A673 (cell line): ENCODE measurements around the gene MAP2K5. TPM values are rescaled to one million over a fixed set of nuclear protein-coding genes. Genes with fewer than 3 reads are reported as not detected.

Experiments used
- BruUV-seq: library from RNA; stranded (reverse); fragments of 400-500 nt; replicated peaks from 2 replicates; lab custom pipeline; 2021; lab: Mats Ljungman, UMichigan
- CTCF ChIA-PET: fragments of 300-600 bp; sonication (Branson Sonifier 250); formaldehyde crosslinking; loops from one replicate; lab custom pipeline; 2022; ENCODE audit warnings: antibody characterized with exemption; lab: Charles Lee
- POLR2A ChIA-PET: fragments of 300-600 bp; sonication (Branson Sonifier 250); formaldehyde crosslinking; loops from one replicate; lab custom pipeline; 2022; ENCODE audit warnings: antibody characterized with exemption; ENCODE audit not compliant: low non-redundant PET; lab: Charles Lee
- DNase-seq: peaks from one replicate; pipeline ENCODE4 v3.0.0-alpha.2; 2015; ENCODE audit warnings: low spot score
- H3K27ac ChIP-seq: fragments of 200-600 bp; sonication (generic); 2 replicates; pipeline ENCODE4 v1.5.1; 2016; ENCODE audit warnings: mixed run types, low read depth, mild to moderate bottlenecking, mixed read lengths, antibody characterized with exemption, low read length; ENCODE audit not compliant: poor library complexity, severe bottlenecking
- H3K27me3 ChIP-seq: fragments of 200-600 bp; sonication (generic); replicated peaks from 2 replicates; pipeline ENCODE4 v1.6.1; 2017; ENCODE audit warnings: mixed run types, low read depth, mild to moderate bottlenecking, mixed read lengths, antibody characterized with exemption, low read length; ENCODE audit not compliant: insufficient read depth, poor library complexity
- H3K36me3 ChIP-seq: fragments of 200-600 bp; sonication (generic); 2 replicates; pipeline ENCODE4 v1.6.1; 2016; ENCODE audit warnings: mixed run types, mild to moderate bottlenecking, mixed read lengths, antibody characterized with exemption, low read length; ENCODE audit not compliant: insufficient read depth, poor library complexity, severe bottlenecking
- H3K4me1 ChIP-seq: fragments of 200-600 bp; sonication (generic); 2 replicates; pipeline ENCODE4 v1.6.1; 2017; ENCODE audit warnings: mixed run types, mild to moderate bottlenecking, mixed read lengths, antibody characterized with exemption, low read length; ENCODE audit not compliant: insufficient read depth, poor library complexity, severe bottlenecking
- H3K4me3 ChIP-seq: fragments of 200-600 bp; sonication (generic); 2 replicates; pipeline ENCODE4 v1.5.1; 2016; ENCODE audit warnings: low read depth, mixed run types, mild to moderate bottlenecking, mixed read lengths, low read length; ENCODE audit not compliant: poor library complexity, severe bottlenecking
- H3K9me3 ChIP-seq: fragments of 200-600 bp; sonication (generic); 2 replicates; pipeline ENCODE4 v1.6.1; 2016; ENCODE audit warnings: mixed run types, low read depth, mild to moderate bottlenecking, mixed read lengths, antibody characterized with exemption, low read length; ENCODE audit not compliant: poor library complexity, severe bottlenecking
- EZH2 ChIP-seq: fragments of 200-600 bp; sonication (generic); IDR thresholded peaks from 2 replicates; pipeline ENCODE4 v1.6.1; 2017; ENCODE audit warnings: borderline replicate concordance, low read depth, mild to moderate bottlenecking, mixed read lengths, antibody characterized with exemption, low read length; ENCODE audit not compliant: poor library complexity, severe bottlenecking
- intact Hi-C: fragments of 100-400 bp; cut with micrococcal nuclease; formaldehyde crosslinking; loops from one replicate; pipeline ENCODE4 v1.10.0; 2022; ENCODE audit not compliant: unreplicated experiment
- total RNA-seq: library from RNA; stranded (reverse); gene quantifications from 2 replicates; pipeline ENCODE4 v1.2.3, GENCODE V29; 2021
- TF ChIP-seq, protein P1 (sequence below): fragments of 300-800, 200-600 bp; sonication (generic); conservative IDR thresholded peaks from 2 replicates; pipeline ENCODE4 v1.5.1; 2017; ENCODE audit warnings: low read depth, mild to moderate bottlenecking, antibody characterized with exemption, low read length, moderate library complexity, mixed read lengths

MAP2K5 gene
- total RNA-seq, 1 experiment from 2014 or later, result 62.8 TPM

DNA sequence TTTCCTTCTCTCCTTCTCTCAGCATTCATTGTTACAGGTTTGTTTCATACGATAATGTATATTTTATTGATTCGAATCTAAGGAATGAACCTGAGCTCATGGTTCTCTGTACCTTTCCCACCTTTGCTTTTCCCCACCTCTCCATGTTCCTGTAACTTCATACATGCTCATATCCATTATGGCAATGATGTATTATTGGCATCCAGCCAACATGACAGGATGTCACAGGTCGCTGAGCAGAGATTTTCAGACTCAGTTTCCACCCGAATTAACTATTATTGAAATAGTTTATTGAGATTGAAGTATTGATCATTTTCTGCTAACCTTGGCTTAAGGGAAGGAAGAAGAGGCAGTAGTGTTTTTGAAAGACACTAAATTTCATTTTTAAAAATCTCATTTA, 64.8 kb downstream of the MAP2K5 start:
- no peak for TF ChIP-seq EZH2
- TF ChIP-seq, protein P1, sequence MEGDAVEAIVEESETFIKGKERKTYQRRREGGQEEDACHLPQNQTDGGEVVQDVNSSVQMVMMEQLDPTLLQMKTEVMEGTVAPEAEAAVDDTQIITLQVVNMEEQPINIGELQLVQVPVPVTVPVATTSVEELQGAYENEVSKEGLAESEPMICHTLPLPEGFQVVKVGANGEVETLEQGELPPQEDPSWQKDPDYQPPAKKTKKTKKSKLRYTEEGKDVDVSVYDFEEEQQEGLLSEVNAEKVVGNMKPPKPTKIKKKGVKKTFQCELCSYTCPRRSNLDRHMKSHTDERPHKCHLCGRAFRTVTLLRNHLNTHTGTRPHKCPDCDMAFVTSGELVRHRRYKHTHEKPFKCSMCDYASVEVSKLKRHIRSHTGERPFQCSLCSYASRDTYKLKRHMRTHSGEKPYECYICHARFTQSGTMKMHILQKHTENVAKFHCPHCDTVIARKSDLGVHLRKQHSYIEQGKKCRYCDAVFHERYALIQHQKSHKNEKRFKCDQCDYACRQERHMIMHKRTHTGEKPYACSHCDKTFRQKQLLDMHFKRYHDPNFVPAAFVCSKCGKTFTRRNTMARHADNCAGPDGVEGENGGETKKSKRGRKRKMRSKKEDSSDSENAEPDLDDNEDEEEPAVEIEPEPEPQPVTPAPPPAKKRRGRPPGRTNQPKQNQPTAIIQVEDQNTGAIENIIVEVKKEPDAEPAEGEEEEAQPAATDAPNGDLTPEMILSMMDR, result no peak
- ChIA-PET CTCF (no interaction called here), POLR2A (no interaction called here)
- H3K4me3 ChIP-seq, result no peak overlapping the region
- no peak overlapping the region for H3K27ac ChIP-seq
- no peaks in the 10 kb centered on the region for H3K4me1 ChIP-seq
- intact Hi-C loops, result no loop called here
- BruUV-seq, result no TSS peak
- peaks cover 3% of the 10 kb centered on the region for H3K36me3 ChIP-seq
- H3K9me3 ChIP-seq, result no peaks in the 10 kb centered on the region
- H3K27me3 ChIP-seq, result no peaks in the 10 kb centered on the region
- no peak for DNase-seq

DNA sequence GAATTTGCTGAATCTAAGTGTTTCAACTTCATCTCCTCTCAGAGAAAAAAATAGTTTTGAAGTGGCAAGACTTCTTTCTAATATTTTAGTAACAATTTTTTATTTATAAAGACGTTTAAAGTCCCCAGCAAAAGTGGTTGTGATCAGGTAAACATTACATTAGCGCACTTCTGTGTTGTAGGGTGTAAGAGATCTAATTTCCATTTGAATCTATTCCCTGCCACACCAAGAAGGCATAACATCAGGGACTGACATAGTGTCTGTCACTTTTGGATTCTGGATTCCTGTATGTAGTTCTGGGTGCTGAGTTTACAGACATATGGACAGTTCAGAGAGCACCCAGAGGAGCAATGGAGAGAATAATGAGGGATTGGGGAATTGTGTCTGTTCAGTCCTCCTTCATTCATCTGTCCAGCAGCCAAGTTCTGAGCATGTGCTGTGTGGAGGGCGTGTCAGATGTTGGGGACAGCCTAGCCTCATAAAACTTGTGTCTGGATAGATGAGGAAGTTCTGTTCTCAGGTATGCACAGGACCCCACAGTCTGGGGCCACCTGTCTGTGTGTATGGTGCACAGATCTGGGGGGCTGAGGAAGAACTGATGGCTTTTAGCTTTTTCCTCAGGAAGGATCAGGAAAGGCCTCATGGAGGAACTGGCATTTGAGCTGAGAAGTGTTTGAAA, 65.6 kb downstream of the MAP2K5 start:
- POLR2A ChIA-PET, result no interaction called here

DNA sequence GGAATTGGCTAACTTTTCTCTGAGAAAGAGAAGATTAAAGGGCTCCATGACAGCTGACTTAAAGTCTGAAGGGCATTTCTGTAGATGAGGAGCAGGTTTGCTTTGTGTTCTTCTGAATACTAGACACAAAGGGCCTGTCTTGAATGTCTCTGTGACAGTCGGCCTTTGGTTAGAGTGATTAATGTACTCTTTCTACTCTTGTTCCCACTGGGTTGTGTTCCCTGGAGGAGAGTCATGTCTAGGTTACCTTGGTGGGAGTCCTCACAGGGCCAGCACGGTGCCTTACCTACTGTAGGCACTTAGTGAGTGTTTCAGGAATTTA, 66.1 kb downstream of the MAP2K5 start:
- CTCF ChIA-PET, result no interaction called here
- no peak for TF ChIP-seq EZH2
- TF ChIP-seq, protein P1, result no peak
- intact Hi-C loops, result no loop called here

More for the DNA sequence above, 65.6 kb downstream of the MAP2K5 start:
- TF ChIP-seq EZH2, result no peak
- TF ChIP-seq, protein P1, result no peak
- BruUV-seq, result no TSS peak
- no peak for DNase-seq
- intact Hi-C loops, result no loop called here
- Histone ChIP-seq H3K27me3 (no peaks in the 10 kb centered on the region), H3K36me3 (peaks cover 3% of the 10 kb centered on the region), H3K4me3 (no peak overlapping the region), H3K4me1 (no peaks in the 10 kb centered on the region), H3K9me3 (no peaks in the 10 kb centered on the region), H3K27ac (no peak overlapping the region)
- CTCF ChIA-PET, result no interaction called here

More for the DNA sequence above, 66.1 kb downstream of the MAP2K5 start:
- Histone ChIP-seq H3K9me3 (no peaks in the 10 kb centered on the region), H3K27me3 (no peaks in the 10 kb centered on the region), H3K27ac (no peak overlapping the region), H3K4me3 (no peak overlapping the region), H3K36me3 (peaks cover 2% of the 10 kb centered on the region), H3K4me1 (no peaks in the 10 kb centered on the region)
- POLR2A ChIA-PET, result no interaction called here
- no TSS peak for BruUV-seq
- no peak for DNase-seq
